ENCODE results near the gene PRDM16.

DNA sequence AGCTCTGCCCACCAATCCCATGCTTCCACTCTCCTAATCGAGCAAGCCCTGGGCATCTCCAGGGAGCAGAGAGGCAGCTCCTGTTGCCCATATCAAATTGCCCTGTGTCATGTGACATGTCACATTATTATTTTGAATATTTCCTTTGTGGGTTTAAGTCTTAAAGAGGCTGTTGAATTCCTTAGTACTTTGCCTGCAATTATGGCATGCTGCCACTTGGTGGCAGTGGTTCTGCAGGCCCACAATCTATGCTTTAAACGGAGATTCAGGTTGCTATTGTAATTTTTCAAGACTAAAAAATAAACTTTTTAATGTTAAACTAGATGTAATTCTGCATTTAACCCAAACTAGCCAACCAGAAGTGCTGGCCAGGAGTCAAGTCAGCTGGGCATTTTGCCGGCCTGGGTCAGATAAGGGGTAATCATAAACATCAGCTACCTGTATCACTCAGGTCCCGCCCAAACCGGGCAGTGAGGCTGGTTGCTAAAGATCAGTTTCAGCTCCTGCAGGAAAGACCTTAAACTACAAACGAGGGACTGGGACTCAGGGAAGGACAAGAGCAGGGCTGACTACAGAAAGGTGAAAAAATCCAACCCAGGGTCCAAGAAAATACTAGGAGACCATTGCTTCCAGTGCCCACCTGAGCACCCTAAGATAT is 348.2 kb downstream of the PRDM16 start:
- TF ChIP-seq NR3C1 (IDR thresholded peaks at IDR 0.05) (no peak), FOSB (CRISPR knock-in tag; IDR thresholded peaks at IDR 0.05) (no peak), NFE2L2 (conservative IDR thresholded peaks at IDR 0.05; ENCODE audit: low read length) (no peak)
- TF ChIP-seq, protein P1, sequence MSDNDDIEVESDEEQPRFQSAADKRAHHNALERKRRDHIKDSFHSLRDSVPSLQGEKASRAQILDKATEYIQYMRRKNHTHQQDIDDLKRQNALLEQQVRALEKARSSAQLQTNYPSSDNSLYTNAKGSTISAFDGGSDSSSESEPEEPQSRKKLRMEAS (IDR thresholded peaks at IDR 0.05): no peak
- TF ChIP-seq, protein P2, sequence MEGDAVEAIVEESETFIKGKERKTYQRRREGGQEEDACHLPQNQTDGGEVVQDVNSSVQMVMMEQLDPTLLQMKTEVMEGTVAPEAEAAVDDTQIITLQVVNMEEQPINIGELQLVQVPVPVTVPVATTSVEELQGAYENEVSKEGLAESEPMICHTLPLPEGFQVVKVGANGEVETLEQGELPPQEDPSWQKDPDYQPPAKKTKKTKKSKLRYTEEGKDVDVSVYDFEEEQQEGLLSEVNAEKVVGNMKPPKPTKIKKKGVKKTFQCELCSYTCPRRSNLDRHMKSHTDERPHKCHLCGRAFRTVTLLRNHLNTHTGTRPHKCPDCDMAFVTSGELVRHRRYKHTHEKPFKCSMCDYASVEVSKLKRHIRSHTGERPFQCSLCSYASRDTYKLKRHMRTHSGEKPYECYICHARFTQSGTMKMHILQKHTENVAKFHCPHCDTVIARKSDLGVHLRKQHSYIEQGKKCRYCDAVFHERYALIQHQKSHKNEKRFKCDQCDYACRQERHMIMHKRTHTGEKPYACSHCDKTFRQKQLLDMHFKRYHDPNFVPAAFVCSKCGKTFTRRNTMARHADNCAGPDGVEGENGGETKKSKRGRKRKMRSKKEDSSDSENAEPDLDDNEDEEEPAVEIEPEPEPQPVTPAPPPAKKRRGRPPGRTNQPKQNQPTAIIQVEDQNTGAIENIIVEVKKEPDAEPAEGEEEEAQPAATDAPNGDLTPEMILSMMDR (IDR thresholded peaks at IDR 0.05): no peak

Measured in A549 (cell line).